GM12892 (cell line): ENCODE data around the gene EXOC4.

Source experiments
- POLR2A ChIP-seq: IDR thresholded peaks from 2 replicates; pipeline ENCODE4 v1.6.1; 2011; ENCODE audit warnings: low read depth, low read length, control low read depth
- POLR2AphosphoS5 ChIP-seq: IDR thresholded peaks from 2 replicates; pipeline ENCODE4 v1.6.1; 2011; ENCODE audit warnings: low read depth, low read length, control low read depth

DNA sequence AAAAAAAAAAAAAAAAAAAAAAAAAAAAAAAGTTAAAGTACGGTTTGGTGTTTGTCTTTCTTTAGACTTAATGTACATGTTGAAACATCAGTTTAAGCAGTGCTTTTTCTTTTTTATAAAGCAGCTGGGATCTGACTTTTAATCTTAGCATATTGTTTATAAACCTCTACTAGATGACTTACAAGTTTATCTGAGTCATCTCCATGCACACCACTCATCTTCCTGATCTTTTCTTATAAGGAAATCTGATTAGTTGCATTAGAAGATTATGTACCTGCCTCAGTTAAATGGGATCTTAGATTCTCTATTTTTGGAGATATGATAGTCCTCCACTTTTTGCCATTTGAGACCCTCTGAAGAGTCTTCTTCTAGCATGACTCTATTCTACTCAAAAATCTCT is 482.3 kb downstream of the EXOC4 start:
- TF ChIP-seq POLR2A, result no peak
- TF ChIP-seq POLR2AphosphoS5, result no peak
